ENCODE measurements around the gene TOB2. TPM values are rescaled to one million over a fixed set of nuclear protein-coding genes. Genes with fewer than 3 reads are reported as not detected.

The TOB2 gene
- total and polyA plus RNA-seq, 4 donors = 9.8 to 17.1 (median 12.3) TPM

- H3K27ac ChIP-seq (ENCODE audit: low read depth in 1 of 2, low read length in 2 of 2) = no peak overlapping the region
- H3K9me3 ChIP-seq (ENCODE audit: control insufficient read depth in 4 of 4, low read length in 3 of 4) = no peaks in the 10 kb centered on the region
- H3K27me3 ChIP-seq (ENCODE audit: control insufficient read depth in 4 of 4, insufficient read depth in 4 of 4, low read length in 3 of 4) = no peaks in the 10 kb centered on the region
- 92% methylated on average over 4 of the region's 4 CpGs for WGBS
- H3K4me3 ChIP-seq (ENCODE audit: low read depth in 1 of 3, low read length in 3 of 3) = no peak overlapping the region
- no peak for DNase-seq (ENCODE audit: low spot score)
- peaks cover 2 to 21% (median 14%) of the 10 kb centered on the region in 4 donors for H3K4me1 ChIP-seq (ENCODE audit: control insufficient read depth in 4 of 4, insufficient read depth in 4 of 4, low read length in 3 of 4)
- H3K36me3 ChIP-seq (ENCODE audit: control insufficient read depth in 4 of 4, insufficient read depth in 3 of 4, low read depth in 1 of 4, low read length in 3 of 4) = no peaks in the 10 kb centered on the region
- TF ChIP-seq NR2F2 (IDR thresholded peaks at IDR 0.05) = no peak
- no peak for TF ChIP-seq FOXA2 (IDR thresholded peaks at IDR 0.05)
- no peak for TF ChIP-seq GABPA (IDR thresholded peaks at IDR 0.05 in 1 of 2, conservative IDR thresholded peaks at IDR 0.05 in 1 of 2)
- TF ChIP-seq REST (IDR thresholded peaks at IDR 0.05) = no peak
- no peak for TF ChIP-seq EGR1 (IDR thresholded peaks at IDR 0.05; ENCODE audit: low read depth in 2 of 2)
- no peak for TF ChIP-seq YY1 (IDR thresholded peaks at IDR 0.05)
- no peak for TF ChIP-seq HNF4G (IDR thresholded peaks at IDR 0.05)
- no peak for TF ChIP-seq SP1 (IDR thresholded peaks at IDR 0.05)
- TF ChIP-seq ATF3 (IDR thresholded peaks at IDR 0.05) = no peak
- no peak for TF ChIP-seq TAF1 (conservative IDR thresholded peaks at IDR 0.05)
- no peak for TF ChIP-seq MAX (IDR thresholded peaks at IDR 0.05)
- TF ChIP-seq FOXA1 (IDR thresholded peaks at IDR 0.05) = no peak
- no peak for TF ChIP-seq JUND (IDR thresholded peaks at IDR 0.05)
- no peak for TF ChIP-seq CTCF (IDR thresholded peaks at IDR 0.05; ENCODE audit: low read depth, low read length, missing input control)
- no peak for TF ChIP-seq HNF4A (conservative IDR thresholded peaks at IDR 0.05)
- no peak for TF ChIP-seq RAD21 (IDR thresholded peaks at IDR 0.05)
- TF ChIP-seq ZBTB33 (IDR thresholded peaks at IDR 0.05) = no peak
- no peak for TF ChIP-seq RXRA (IDR thresholded peaks at IDR 0.05)
- no peak overlapping the region for H3K9ac ChIP-seq (ENCODE audit: low read depth in 1 of 2, low read length in 2 of 2)
These were observed 41.5 kb upstream of the TOB2 start for GRCh38 chr22:41488076-41488475.

Data from liver (tissue), 9 donors.